Nephron (organoid): ENCODE results near the gene ID1.
"Not testable (repeated sequence)": the region's sequence is repeated elsewhere in the genome, so short reads cannot be mapped to it uniquely, and the experiment has no call there.

ENCODE experiments used
- H3K27ac Mint-ChIP-seq, 3 experiments: 2 replicates each; pipeline ENCODE4 v1.8.0; 2020; ENCODE audit warnings: mixed read lengths in 3 of 3, mild to moderate bottlenecking in 2 of 3, moderate library complexity in 1 of 3
- H3K27me3 Mint-ChIP-seq: 2 replicates; pipeline ENCODE4 v1.8.0; 2021; ENCODE audit warnings: low read depth, mild to moderate bottlenecking, moderate library complexity, mixed read lengths
- H3K36me3 Mint-ChIP-seq: 2 replicates; pipeline ENCODE4 v1.8.0; 2020; ENCODE audit warnings: low read depth, mixed read lengths
- H3K4me1 Mint-ChIP-seq: 2 replicates; pipeline ENCODE4 v1.8.0; 2020; ENCODE audit warnings: mixed read lengths
- H3K4me3 Mint-ChIP-seq, 3 experiments: 2 replicates each; pipeline ENCODE4 v1.8.0; 2020; ENCODE audit warnings: mild to moderate bottlenecking in 3 of 3, mixed read lengths in 3 of 3, moderate library complexity in 2 of 3
- H3K9me3 Mint-ChIP-seq: 2 replicates; pipeline ENCODE4 v1.8.0; 2020; ENCODE audit warnings: mixed read lengths
- CTCF ChIP-seq, 3 experiments: fragments of 200-600 bp; sonication (generic); IDR thresholded peaks; one replicate each; pipeline ENCODE4 v1.5.0; 2021; ENCODE audit warnings: antibody characterized with exemption in 3 of 3; ENCODE audit not compliant: unreplicated experiment in 3 of 3

Gene ID1

DNA sequence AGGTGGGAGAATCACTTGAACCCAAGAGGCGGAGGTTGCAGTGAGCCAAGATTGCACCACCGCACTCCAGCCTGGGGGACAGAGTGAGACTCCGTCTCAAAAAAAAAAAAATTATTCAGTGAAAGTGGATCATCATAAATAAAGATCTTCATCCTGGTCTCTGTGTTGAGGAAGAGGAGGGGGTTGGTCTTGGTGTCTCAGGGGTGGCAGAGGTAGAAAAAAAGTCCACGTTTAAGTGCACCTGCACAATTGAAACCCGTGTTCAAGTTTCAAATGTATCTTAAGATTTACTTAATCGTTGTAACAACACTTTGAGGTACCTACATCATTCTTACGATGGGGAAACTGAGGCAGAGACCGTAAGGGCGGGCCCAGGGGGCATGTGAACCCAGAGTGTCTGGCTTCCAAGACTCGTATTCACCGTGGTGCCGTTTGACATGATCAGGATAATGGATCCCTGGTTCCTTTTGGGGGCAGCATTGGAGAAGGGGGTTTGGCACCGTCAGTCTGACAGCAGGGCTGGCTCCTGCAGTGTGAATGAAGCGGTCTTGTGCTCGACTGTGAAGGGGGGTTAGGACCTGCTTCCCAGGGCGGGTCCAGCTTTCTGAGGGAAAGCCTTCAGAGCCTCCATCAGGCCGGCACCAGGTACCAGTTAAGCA lies 32.9 kb upstream of the ID1 start:
- Mint-ChIP-seq H3K27me3 (no peaks in the 10 kb centered on the region), H3K4me3 (peak overlapping the region; percentile 82 to 88 (median 87)), H3K9me3 (no peaks in the 10 kb centered on the region), H3K36me3 (no peaks in the 10 kb centered on the region), H3K27ac (peak overlapping the region; percentile 90 to 97 (median 97)), H3K4me1 (peaks cover 52% of the 10 kb centered on the region)
- TF ChIP-seq CTCF (IDR thresholded peaks at IDR 0.05; ENCODE audit: unreplicated experiment in 3 of 3): no peak

GRCh38 chr20:31572701-31573554 lies 32.2 kb upstream of the ID1 start:
- H3K4me3 Mint-ChIP-seq: peak overlapping the region; percentile 82 to 88 (median 87)
- TF ChIP-seq CTCF (IDR thresholded peaks at IDR 0.05; ENCODE audit: unreplicated experiment in 3 of 3): no peak
- H3K27ac Mint-ChIP-seq: peak overlapping the region; percentile 90 to 97 (median 97)
- H3K36me3 Mint-ChIP-seq: no peaks in the 10 kb centered on the region
- no peaks in the 10 kb centered on the region for H3K27me3 Mint-ChIP-seq
- no peaks in the 10 kb centered on the region for H3K9me3 Mint-ChIP-seq
- H3K4me1 Mint-ChIP-seq: peaks cover 45% of the 10 kb centered on the region

DNA sequence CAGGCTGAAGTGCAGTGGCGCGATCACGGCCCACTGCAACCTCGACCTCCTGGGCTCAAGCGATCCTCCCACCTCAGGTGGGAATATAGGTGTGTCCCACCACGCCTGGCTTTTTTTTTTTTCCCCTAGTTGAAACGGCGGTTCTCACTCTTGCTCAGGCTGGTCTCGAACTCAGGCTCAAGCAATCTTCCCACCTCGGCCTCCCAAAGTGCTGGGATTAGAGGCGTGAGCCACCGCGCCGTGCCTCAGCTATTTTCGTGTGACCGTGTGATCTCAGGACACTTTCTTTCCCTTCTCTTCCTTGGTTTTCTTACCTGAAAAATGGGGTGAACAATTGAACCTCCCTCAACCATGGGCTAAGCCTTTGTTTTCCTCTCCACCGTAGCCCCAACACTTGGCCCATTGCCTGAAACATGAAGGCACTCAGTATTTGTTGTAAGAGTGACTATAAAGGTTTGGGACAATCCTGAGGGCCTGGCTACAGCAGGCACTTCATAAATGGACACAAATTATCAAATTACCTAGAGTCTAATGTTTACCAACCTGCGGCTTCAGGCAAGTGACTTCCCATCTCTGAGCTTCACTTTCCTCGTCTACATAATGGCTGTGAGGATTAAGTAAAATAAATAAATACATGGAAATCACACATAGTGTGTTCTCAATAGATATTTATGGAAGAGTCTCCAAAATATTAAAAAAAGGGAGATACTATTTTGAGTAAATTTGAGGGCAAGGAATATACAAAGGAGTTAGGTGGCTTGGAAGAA lies 31.4 kb upstream of the ID1 start:
- H3K4me1 Mint-ChIP-seq: peaks cover 37% of the 10 kb centered on the region

GRCh38 chr20:31574986-31575385 lies 30.1 kb upstream of the ID1 start:
- H3K4me3 Mint-ChIP-seq, H3K27ac Mint-ChIP-seq, H3K9me3 Mint-ChIP-seq, H3K36me3 Mint-ChIP-seq, H3K27me3 Mint-ChIP-seq: not testable (repeated sequence)
- peaks cover 30% of the 10 kb centered on the region for H3K4me1 Mint-ChIP-seq

More for the DNA sequence above, 31.4 kb upstream of the ID1 start:
- no peak for TF ChIP-seq CTCF (IDR thresholded peaks at IDR 0.05; ENCODE audit: unreplicated experiment in 3 of 3)
- Mint-ChIP-seq H3K4me3 (peak overlapping the region; percentile 82 to 87 (median 82)), H3K9me3 (no peaks in the 10 kb centered on the region), H3K27me3 (no peaks in the 10 kb centered on the region), H3K36me3 (no peaks in the 10 kb centered on the region), H3K27ac (peak overlapping the region; percentile 90 to 96 (median 96))

GRCh38 chr20:31576751-31577150 lies 28.3 kb upstream of the ID1 start:
- TF ChIP-seq CTCF (IDR thresholded peaks at IDR 0.05; ENCODE audit: unreplicated experiment in 3 of 3): no peak
- H3K4me3 Mint-ChIP-seq: no peak overlapping the region
- peak overlapping the region; percentile 46 to 72 (median 47) for H3K27ac Mint-ChIP-seq
- peaks cover 31% of the 10 kb centered on the region for H3K4me1 Mint-ChIP-seq
- peaks cover 3% of the 10 kb centered on the region for H3K36me3 Mint-ChIP-seq
- H3K9me3 Mint-ChIP-seq: no peaks in the 10 kb centered on the region
- no peaks in the 10 kb centered on the region for H3K27me3 Mint-ChIP-seq

GRCh38 chr20:31577194-31577593 lies 27.9 kb upstream of the ID1 start:
- no peak overlapping the region for H3K4me3 Mint-ChIP-seq
- H3K27me3 Mint-ChIP-seq: no peaks in the 10 kb centered on the region
- no peak for TF ChIP-seq CTCF (IDR thresholded peaks at IDR 0.05; ENCODE audit: unreplicated experiment in 3 of 3)
- peaks cover 3% of the 10 kb centered on the region for H3K36me3 Mint-ChIP-seq
- H3K27ac Mint-ChIP-seq: peak overlapping the region; percentile 47 to 87 (median 72)
- peaks cover 27% of the 10 kb centered on the region for H3K4me1 Mint-ChIP-seq
- H3K9me3 Mint-ChIP-seq: no peaks in the 10 kb centered on the region
